H1 (cell line): ENCODE data around the gene AMPD3. TPM values are rescaled to one million over a fixed set of nuclear protein-coding genes. Genes with fewer than 3 reads are reported as not detected.

Experiments
- CTCF ChIA-PET: fragments of 300-600 bp; sonication (Branson Sonifier 250); formaldehyde crosslinking; loops from one replicate; lab custom pipeline; 2021; ENCODE audit not compliant: partially characterized antibody; lab: Charles Lee
- POLR2A ChIA-PET: fragments of 300-600 bp; sonication (Branson Sonifier 250); formaldehyde crosslinking; loops from one replicate; lab custom pipeline; 2021; ENCODE audit warnings: inconsistent platforms; ENCODE audit not compliant: partially characterized antibody; lab: Charles Lee
- DNase-seq, 2 experiments: peaks; one replicate each; pipeline versions ENCODE4 v3.0.0 to v3.0.0-alpha.2; 2010 to 2022; ENCODE audit warnings: low spot score in 2 of 2, low read depth in 1 of 2, mixed read lengths in 1 of 2
- FAIRE-seq: peaks from 2 replicates; lab custom pipeline; 2011; peaks lifted over from hg19 to GRCh38; lab: Jason Lieb, UNC
- H2AFZ ChIP-seq: 2 replicates; pipeline ENCODE4 v1.8.1; 2012; ENCODE audit warnings: low read length, inconsistent platforms
- H2AK5ac ChIP-seq: 2 replicates; pipeline ENCODE4 v1.6.1; 2013; ENCODE audit warnings: low read depth, low read length
- H2BK120ac ChIP-seq: replicated peaks from 2 replicates; pipeline ENCODE3; 2013; ENCODE audit warnings: low read depth, low read length, inconsistent platforms
- H2BK12ac ChIP-seq: 2 replicates; pipeline ENCODE4 v1.6.1; 2013; ENCODE audit warnings: low read depth, low read length
- H2BK15ac ChIP-seq: 2 replicates; pipeline ENCODE4 v1.6.1; 2013; ENCODE audit warnings: low read length
- H2BK20ac ChIP-seq: 2 replicates; pipeline ENCODE4 v1.6.1; 2013; ENCODE audit warnings: low read length
- H2BK5ac ChIP-seq: 2 replicates; pipeline ENCODE4 v1.6.1; 2013; ENCODE audit warnings: low read depth, low read length
- H3K14ac ChIP-seq: 2 replicates; pipeline ENCODE4 v1.6.1; 2013; ENCODE audit warnings: inconsistent platforms; ENCODE audit not compliant: insufficient read length
- H3K18ac ChIP-seq: 2 replicates; pipeline ENCODE4 v1.6.1; 2013; ENCODE audit warnings: low read length; ENCODE audit errors: extremely low read depth
- H3K23ac ChIP-seq: 2 replicates; pipeline ENCODE4 v1.6.1; 2013; ENCODE audit warnings: inconsistent platforms; ENCODE audit not compliant: insufficient read length
- H3K23me2 ChIP-seq: 2 replicates; pipeline ENCODE4 v1.6.1; 2013; ENCODE audit warnings: low read depth, low read length
- H3K27ac ChIP-seq: 2 replicates; pipeline ENCODE4 v1.6.1; 2011; ENCODE audit warnings: low read depth, low read length, inconsistent platforms
- H3K27me3 ChIP-seq, 4 experiments: replicated peaks in 1 of 4; 1 replicate in 1 of 4; 2 replicates in 3 of 4; pipeline versions ENCODE4 v1.6.1 to v1.8.1; 2011 to 2013; ENCODE audit warnings: low read length in 3 of 4, mild to moderate bottlenecking in 3 of 4, inconsistent platforms in 2 of 4, mixed read lengths in 2 of 4, moderate library complexity in 1 of 4; ENCODE audit not compliant: control insufficient read depth in 3 of 4, insufficient read depth in 3 of 4; ENCODE audit errors: extremely low read depth in 1 of 4
- H3K36me3 ChIP-seq, 4 experiments: 2 replicates each; pipeline versions ENCODE4 v1.6.1 to v1.8.1; 2011 to 2013; ENCODE audit warnings: mild to moderate bottlenecking in 4 of 4, low read length in 3 of 4, moderate library complexity in 2 of 4, control low read depth in 1 of 4, inconsistent platforms in 1 of 4; ENCODE audit not compliant: insufficient read depth in 4 of 4, control insufficient read depth in 2 of 4
- H3K4ac ChIP-seq: replicated peaks from 2 replicates; pipeline ENCODE3; 2013; ENCODE audit warnings: low read length, low read depth, mixed read lengths, inconsistent platforms; ENCODE audit not compliant: insufficient read length
- H3K4me1 ChIP-seq, 4 experiments: replicated peaks in 1 of 4; 1 replicate in 1 of 4; 2 replicates in 3 of 4; pipeline versions ENCODE4 v1.6.1 to v1.8.1; 2011 to 2013; ENCODE audit warnings: low read length in 3 of 4, inconsistent platforms in 2 of 4, mixed read lengths in 1 of 4; ENCODE audit not compliant: insufficient read depth in 4 of 4, control insufficient read depth in 3 of 4
- H3K4me2 ChIP-seq, 2 experiments: 2 replicates each; pipeline versions ENCODE4 v1.6.1 to v1.8.1; 2011 to 2013; ENCODE audit warnings: low read depth in 2 of 2, low read length in 2 of 2, control low read depth in 1 of 2, inconsistent platforms in 1 of 2, mild to moderate bottlenecking in 1 of 2; ENCODE audit not compliant: insufficient read depth in 1 of 2
- H3K4me3 ChIP-seq, 4 experiments: fragments of 200-600, 300-600 bp in 1 of 4; sonication (generic), shearing (Covaris generic), sonication (Bioruptor Twin) in 1 of 4; 2 replicates each; pipeline versions ENCODE4 v1.5.1 to v1.8.1; 2011 to 2016; ENCODE audit warnings: low read length in 4 of 4, low read depth in 3 of 4, control low read depth in 2 of 4, inconsistent platforms in 2 of 4, mild to moderate bottlenecking in 2 of 4, mixed read lengths in 1 of 4, moderate library complexity in 1 of 4; ENCODE audit not compliant: insufficient read depth in 2 of 4; ENCODE audit errors: extremely low read depth in 1 of 4
- H3K56ac ChIP-seq: replicated peaks from 2 replicates; pipeline ENCODE3; 2013; ENCODE audit warnings: low read depth, mild to moderate bottlenecking, mixed read lengths, low read length, inconsistent platforms; ENCODE audit not compliant: insufficient read length
- H3K79me1 ChIP-seq: 2 replicates; pipeline ENCODE4 v1.6.1; 2013; ENCODE audit warnings: low read depth, low read length, control low read depth
- H3K79me2 ChIP-seq, 2 experiments: 2 replicates each; pipeline versions ENCODE4 v1.6.1 to v1.8.1; 2012 to 2013; ENCODE audit warnings: low read length in 2 of 2, mild to moderate bottlenecking in 2 of 2, inconsistent platforms in 1 of 2; ENCODE audit not compliant: insufficient read depth in 2 of 2, control insufficient read depth in 1 of 2
- H3K9ac ChIP-seq, 4 experiments: replicated peaks in 1 of 4; 1 replicate in 1 of 4; 2 replicates in 3 of 4; pipeline versions ENCODE4 v1.6.1 to v1.8.1; 2011 to 2013; ENCODE audit warnings: low read depth in 3 of 4, low read length in 3 of 4, control low read depth in 2 of 4, mild to moderate bottlenecking in 2 of 4, moderate library complexity in 2 of 4, inconsistent platforms in 1 of 4; ENCODE audit errors: extremely low read depth in 1 of 4
- H3K9me3 ChIP-seq, 2 experiments: 2 replicates each; pipeline versions ENCODE4 v1.6.1 to v1.8.1; 2012 to 2013; ENCODE audit warnings: mild to moderate bottlenecking in 2 of 2, moderate library complexity in 2 of 2, control low read depth in 1 of 2, inconsistent platforms in 1 of 2, low read depth in 1 of 2, low read length in 1 of 2, mixed read lengths in 1 of 2; ENCODE audit not compliant: insufficient read depth in 2 of 2
- H4K20me1 ChIP-seq, 2 experiments: replicated peaks in 1 of 2; 2 replicates each; pipeline versions ENCODE3 to v1.8.1; 2011 to 2013; ENCODE audit warnings: inconsistent platforms in 2 of 2, low read length in 2 of 2, mild to moderate bottlenecking in 1 of 2; ENCODE audit not compliant: insufficient read depth in 2 of 2, control insufficient read depth in 1 of 2
- H4K5ac ChIP-seq: 2 replicates; pipeline ENCODE4 v1.6.1; 2013; ENCODE audit warnings: low read length, low read depth, mixed read lengths, inconsistent platforms; ENCODE audit not compliant: insufficient read length
- H4K8ac ChIP-seq: 2 replicates; pipeline ENCODE4 v1.8.0; 2013; ENCODE audit warnings: mild to moderate bottlenecking, moderate library complexity, low read length, inconsistent platforms; ENCODE audit not compliant: insufficient read depth; ENCODE audit errors: extremely low read depth
- H4K91ac ChIP-seq: replicated peaks from 2 replicates; pipeline ENCODE3; 2013; ENCODE audit warnings: low read length, mixed read lengths, inconsistent platforms; ENCODE audit not compliant: insufficient read length
- WGBS, 2 experiments: shearing (Covaris generic) in 1 of 2; methylation state at CpG; one replicate each; pipeline versions ENCODE4 v1.1.6 to v1.1.7; 2013 to 2015; ENCODE audit warnings: low lambda C conversion rate in 2 of 2, mixed read lengths in 2 of 2, inconsistent platforms in 1 of 2, low coverage in 1 of 2, missing lambda C conversion rate in 1 of 2; ENCODE audit not compliant: insufficient replicate concordance in 2 of 2, insufficient coverage in 1 of 2, insufficient read length in 1 of 2; ENCODE audit errors: extremely low coverage in 1 of 2, missing lambda C conversion rate in 1 of 2; 5-methylcytosine and 5-hydroxymethylcytosine counted together
- polyA plus RNA-seq, 7 experiments: library from polyadenylated mRNA; depleted of rRNA in 3 of 7; stranded (reverse) in 5 of 7; unstranded in 2 of 7; fragments of >200 nt in 5 of 7; fragments of 200-250 nt in 2 of 7; gene quantifications; 1 replicate in 5 of 7; 2 replicates in 1 of 7; 4 replicates in 1 of 7; pipeline versions ENCODE4 v1.2.1 to v1.2.3, GENCODE V29; 2011 to 2013; ENCODE audit warnings: missing spikeins in 2 of 7, mixed read lengths in 2 of 7
- total RNA-seq: library from RNA; stranded (reverse); fragmentation: NEBNext Ultra II Directional; extraction: Animal tissue kit (Norgen Biotek cat#: 25700); gene quantifications from 2 replicates; pipeline ENCODE4 v1.2.1, GENCODE V29; 2021
- TF ChIP-seq, protein P1 (sequence below): IDR thresholded peaks from 2 replicates; pipeline ENCODE4 v1.6.1; 2012; ENCODE audit warnings: inconsistent platforms

The AMPD3 gene
- total and polyA plus RNA-seq, 2 of the 8 experiments (the other 6 are each of a cell fraction or from before 2014, with no cell fraction given) = 4.0 to 6.3 TPM

GRCh38 chr11:10405865-10406592, 49.0 kb upstream of the AMPD3 start:
- no peak overlapping the region for H3K56ac ChIP-seq
- no peak overlapping the region for H3K4me3 ChIP-seq
- H3K9ac ChIP-seq = no peak overlapping the region
- no peak overlapping the region for H2BK20ac ChIP-seq
- POLR2A ChIA-PET = no interaction called here
- H4K20me1 ChIP-seq = no peaks in the 10 kb centered on the region
- no peak overlapping the region for H4K8ac ChIP-seq
- peak overlapping the region; percentile 84 for H2BK15ac ChIP-seq
- H3K14ac ChIP-seq = no peak overlapping the region
- no peaks in the 10 kb centered on the region for H3K9me3 ChIP-seq
- peak in 1 of 2 experiments; percentile 31 for DNase-seq
- 42% methylated on average over 6 of the region's 6 CpGs; no CpG with 5 or more reads in 1 of the 2 experiments for WGBS, 2 experiments
- no peaks in the 10 kb centered on the region for H3K79me2 ChIP-seq
- H2BK12ac ChIP-seq = peak overlapping the region; percentile 64; the same call in 1 of the 2 replicates
- no peaks in the 10 kb centered on the region for H3K36me3 ChIP-seq
- no peaks in the 10 kb centered on the region for H3K23me2 ChIP-seq
- H3K4me1 ChIP-seq = no peaks in the 10 kb centered on the region
- no peaks in the 10 kb centered on the region; a peak in 1 of 7 replicates for H3K27me3 ChIP-seq
- H3K4ac ChIP-seq = peak overlapping the region; percentile 46
- no peaks in the 10 kb centered on the region for H3K79me1 ChIP-seq
- peak; percentile 97 for FAIRE-seq
- H3K18ac ChIP-seq = no peak overlapping the region
- peak overlapping the region; percentile 47; the same call in 1 of the 2 replicates for H2AFZ ChIP-seq
- H2BK120ac ChIP-seq = peak overlapping the region; percentile 18
- CTCF ChIA-PET = interaction anchor here (0.5 to 2.0 kb wide), 64 partner anchors 8 to 375 kb away, joined by 3 to 16 read pairs (median 4); partner anchors contain the start of genes LYVE1 and RNF141
- peak overlapping the region; percentile 27 for H2BK5ac ChIP-seq
- 0 out of 2 replicates have a peak overlapping the region, but pooled peaks have one; percentile 27 for H3K27ac ChIP-seq
- H2AK5ac ChIP-seq = no peak overlapping the region
- no peak overlapping the region for H3K23ac ChIP-seq
- no peak overlapping the region for H3K4me2 ChIP-seq
- no peak overlapping the region for H4K5ac ChIP-seq
- peak overlapping the region; percentile 45 for H4K91ac ChIP-seq
- TF ChIP-seq, protein P1, sequence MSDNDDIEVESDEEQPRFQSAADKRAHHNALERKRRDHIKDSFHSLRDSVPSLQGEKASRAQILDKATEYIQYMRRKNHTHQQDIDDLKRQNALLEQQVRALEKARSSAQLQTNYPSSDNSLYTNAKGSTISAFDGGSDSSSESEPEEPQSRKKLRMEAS = peak; percentile 50; the same call in 1 of the 2 replicates
